ENCODE data around the gene ZNF526.

- no peak for TF ChIP-seq CTCF (conservative IDR thresholded peaks at IDR 0.05; ENCODE audit: low read length)
- TF ChIP-seq EZH2phosphoT487 (IDR thresholded peaks at IDR 0.05; ENCODE audit: borderline replicate concordance), result no peak
Measured at GRCh38 chr19:42191330-42191729, 28.8 kb upstream of the ZNF526 start.

Measured in Loucy (cell line).